ENCODE results near the gene BCAS3.
"Not testable (repeated sequence)": the region's sequence is repeated elsewhere in the genome, so short reads cannot be mapped to it uniquely, and the experiment has no call there.

The BCAS3 gene

DNA sequence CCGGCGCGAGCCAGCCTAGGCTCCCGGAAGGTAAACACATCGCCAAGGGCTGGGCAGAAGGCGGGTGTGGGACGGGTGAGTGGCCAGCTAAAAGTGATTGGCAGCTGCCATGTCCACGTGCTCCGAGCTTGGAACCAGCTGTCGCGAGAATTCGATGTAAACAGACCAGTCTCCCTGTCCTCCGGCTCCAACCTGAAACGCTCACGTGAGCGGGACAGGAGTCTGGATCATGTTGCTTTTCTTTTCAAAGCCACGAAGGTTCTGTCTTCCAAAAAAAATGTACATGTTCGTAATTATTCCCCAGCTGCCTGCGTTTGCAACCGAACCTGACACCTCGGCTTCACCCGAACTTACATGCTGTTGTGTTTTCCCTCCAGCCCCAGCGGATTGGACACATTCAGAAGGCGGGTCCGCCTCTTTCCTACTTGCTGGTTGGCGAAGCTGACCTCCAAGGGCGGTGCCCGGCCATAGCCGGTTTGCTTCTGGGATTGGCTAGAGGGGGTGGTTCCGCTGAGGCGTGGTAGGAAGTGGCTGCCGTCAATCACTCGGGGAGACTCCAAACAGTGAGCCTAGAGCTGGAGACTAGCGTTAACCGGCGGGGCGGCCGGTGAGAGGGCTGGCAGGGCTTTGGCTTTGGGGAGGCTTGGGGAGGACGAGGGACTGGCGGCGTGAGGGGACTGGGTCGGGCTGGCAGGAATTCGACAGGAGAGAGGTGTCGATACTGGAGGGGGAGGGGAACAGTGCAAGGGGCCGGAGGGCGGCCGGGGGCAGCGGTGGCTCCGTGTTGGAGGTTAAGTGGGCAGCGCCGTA, at the start of gene BCAS3:
TSS of gene BCAS3 (plus strand) at position 544 of the 810 bp plus-strand sequence.
- peak; percentile 99 for DNase-seq

DNA sequence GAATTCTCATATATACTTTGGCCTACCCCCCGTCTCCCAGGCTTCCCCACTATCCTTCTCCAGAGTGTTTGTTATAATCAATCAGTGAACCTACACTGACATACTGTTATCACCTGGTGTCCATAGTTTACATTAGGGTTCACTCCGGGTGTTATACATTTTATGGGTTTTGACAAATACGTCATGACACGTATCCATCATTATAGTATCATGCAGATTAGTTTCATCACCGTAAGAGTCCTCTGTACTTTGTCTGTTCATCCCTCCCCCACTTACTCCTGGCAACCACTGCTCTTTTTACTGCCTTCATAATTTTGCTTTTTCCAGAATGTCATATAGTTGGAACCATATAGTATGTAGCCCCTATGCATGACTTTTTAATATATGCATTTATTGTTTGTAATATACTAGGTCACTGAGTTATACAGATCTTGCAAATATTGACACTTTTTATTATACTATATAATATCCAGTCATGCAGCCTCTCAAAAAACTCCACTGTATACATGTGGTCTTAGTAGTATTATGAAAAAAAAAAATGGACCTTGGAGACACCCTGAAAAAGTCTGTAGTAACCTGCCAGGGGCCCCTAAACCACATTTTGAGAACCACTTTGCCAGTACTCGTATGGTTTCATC, 49.3 kb upstream of the BCAS3 start:
- DNase-seq = no peak

DNA sequence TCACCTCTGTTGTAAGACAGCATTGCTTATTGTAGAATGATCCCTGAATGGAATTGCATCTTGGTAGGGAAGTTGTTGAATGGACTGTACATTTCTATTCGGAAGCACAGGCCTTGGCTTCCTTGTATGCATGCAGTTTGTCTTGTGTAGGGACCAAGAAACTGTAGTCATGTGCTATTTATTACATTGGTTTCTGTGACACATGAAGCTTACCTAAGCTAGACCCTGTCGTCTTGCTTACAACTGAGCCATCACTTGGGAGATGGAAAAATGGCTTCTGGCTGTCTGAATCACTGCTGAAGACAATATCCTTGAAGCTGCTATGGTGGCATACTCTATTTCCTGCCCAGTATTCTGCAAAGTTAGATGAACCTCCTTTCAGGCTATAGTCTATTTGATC, 48.5 kb upstream of the BCAS3 start:
- no peak for DNase-seq

DNA sequence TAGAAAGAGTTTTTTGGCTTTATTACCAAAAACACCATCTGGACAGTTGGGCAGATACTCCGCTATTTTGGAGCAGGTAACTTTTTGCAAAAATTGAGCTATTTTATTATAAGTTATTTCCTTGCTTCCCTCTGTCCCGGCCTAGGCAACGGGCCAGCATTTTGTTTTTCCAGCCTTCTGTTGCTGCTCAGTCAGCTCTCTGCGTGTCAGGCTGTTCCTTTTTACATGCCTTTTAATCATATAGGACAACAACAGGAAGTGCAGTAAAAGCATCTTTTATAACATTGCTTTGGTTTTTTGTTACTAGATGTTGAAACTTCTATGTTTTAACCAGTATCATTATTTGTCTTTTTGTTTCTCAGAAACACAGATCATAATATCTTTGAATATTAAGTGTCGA, 47.3 kb upstream of the BCAS3 start:
- no peak for DNase-seq

DNA sequence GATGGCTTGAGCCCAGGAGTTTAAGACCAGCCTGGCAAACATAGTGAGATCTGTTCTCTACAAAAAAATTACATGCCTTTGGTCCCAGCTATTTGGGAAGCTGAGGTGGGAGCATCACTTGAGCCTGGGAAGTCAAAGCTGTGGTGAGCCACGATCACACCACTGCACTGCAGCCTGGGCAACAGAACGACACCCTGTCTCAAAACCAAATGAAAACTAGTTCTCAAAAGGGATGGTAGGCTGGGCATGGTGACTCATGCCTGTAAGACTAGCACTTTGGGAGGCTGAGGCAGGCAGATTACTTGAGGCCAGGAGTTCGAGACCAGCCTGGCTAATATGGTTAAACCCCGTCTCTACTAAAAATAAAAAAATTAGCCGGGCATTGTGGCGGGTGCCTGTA, 46.5 kb upstream of the BCAS3 start:
- DNase-seq = no peak

DNA sequence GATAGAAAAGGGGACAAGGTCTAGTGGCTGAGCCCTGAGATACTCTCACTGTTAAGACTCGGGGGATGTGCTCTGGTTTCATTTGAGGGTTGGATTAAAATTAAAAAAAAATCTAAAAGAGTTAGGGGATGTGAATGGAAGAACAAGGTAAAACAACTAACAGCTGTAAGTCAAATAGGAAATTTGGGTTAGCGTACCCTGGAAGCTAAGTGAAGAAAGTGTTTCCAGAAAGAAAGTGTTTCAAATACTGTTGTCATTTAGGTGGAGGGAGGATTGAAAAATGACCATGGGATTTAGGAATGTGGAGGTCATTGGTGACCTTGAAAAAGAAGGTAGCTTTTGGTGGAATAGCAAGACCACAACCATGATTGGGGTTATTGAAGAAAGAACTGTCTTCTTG, 40.0 kb upstream of the BCAS3 start:
- no peak for DNase-seq

DNA sequence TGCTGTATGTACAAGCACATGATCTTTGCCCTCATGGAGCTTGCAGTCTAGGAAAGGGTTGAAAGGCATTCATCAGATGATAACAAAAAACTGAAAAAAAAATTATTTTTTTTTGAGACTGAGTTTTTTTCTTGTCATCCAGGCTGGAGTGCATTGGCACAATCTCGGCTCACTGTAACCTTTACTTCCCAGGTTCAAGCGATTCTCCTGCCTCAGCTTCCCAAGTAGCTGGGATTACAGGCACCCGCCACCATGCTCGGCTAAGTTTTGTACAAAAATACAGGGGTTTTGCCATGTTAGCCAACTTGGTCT, 38.7 kb upstream of the BCAS3 start:
- DNase-seq = no peak

DNA sequence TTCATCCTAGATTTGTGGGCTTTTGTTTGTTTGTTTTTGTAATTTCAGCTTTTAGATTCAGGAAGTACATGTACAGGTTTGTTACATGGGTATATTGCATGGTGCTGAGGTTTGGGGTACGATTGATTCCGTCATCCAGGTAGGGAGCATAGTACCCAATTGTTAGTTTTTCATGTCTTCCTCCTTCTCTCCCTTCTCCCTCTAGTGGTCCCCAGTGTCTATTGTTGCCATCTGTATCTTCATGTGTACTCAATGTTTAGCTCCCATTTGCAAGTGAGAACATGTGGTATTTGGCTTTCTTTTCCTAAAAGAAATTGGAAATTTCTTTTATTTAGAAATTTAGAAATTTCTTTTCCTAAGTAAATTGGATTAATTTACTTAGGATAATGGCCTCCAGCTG, 37.1 kb upstream of the BCAS3 start:
- DNase-seq = peak; percentile 15

DNA sequence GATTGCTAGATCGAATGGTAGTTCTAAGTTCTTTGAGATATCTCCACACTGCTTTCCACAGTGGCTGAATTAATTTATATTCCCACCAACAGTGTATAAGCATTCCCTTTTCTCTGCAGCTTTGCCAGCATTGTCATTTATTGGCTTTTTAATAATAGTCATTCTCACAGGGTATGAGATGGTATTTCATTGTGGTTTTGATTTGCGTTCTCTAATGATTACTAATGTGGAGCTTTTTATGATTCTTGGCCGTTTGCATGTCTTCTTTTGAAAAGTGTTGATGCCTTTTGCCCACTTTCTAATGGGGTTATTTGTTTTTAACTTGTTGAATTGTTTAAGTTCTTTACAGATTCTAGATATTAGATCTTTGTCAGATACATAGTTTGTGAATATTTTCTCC, 36.5 kb upstream of the BCAS3 start:
- DNase-seq = no peak

DNA sequence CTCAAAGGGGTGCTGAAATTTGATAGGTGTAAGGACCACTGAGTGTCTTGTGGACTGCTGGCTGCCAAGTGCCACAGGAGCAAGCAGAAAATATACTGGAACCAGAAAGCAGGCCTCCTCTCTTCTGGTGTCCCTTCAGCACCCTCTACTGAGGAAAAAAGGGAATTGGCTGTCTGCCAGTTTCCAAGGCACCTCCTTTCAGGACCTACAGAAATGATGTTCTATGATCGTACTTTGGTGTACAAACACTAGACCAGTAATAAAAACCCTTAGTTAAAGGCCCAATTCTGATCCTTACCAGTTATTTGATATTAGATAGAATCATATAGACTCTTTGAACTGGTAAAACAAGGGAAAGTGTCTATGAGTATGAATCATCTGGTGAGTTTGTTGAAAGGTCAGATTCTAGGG, 35.8 kb upstream of the BCAS3 start:
- DNase-seq = peak; percentile 76

DNA sequence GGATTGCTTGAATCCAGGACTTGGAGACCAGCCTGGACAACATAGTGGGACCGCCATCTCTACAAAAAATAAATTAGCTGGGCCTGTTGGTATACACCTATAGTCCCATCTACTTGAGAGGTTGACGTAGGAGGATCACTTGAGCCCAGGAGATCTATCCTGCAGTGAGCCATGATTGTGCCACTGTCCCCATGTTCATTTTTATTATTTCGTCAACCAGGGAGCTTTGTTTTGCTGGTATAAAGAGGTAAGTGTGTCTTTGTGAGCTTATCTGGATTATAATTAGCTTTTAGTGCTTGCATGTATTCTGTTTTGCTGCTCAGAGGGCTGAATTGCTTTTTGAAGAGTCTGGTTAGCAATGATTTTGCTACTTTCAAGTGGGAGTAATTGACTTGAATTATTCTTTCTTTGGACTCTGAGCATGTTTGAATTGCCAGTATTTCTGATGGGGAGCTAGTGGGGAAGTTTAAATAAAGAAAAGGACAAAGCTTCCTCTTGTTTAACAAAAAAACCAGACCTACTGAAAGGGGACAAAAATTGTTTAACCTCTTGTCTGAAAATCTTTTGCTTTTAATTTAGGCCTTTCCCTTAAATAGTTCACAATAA, 31.6 kb upstream of the BCAS3 start:
- DNase-seq = no peak

DNA sequence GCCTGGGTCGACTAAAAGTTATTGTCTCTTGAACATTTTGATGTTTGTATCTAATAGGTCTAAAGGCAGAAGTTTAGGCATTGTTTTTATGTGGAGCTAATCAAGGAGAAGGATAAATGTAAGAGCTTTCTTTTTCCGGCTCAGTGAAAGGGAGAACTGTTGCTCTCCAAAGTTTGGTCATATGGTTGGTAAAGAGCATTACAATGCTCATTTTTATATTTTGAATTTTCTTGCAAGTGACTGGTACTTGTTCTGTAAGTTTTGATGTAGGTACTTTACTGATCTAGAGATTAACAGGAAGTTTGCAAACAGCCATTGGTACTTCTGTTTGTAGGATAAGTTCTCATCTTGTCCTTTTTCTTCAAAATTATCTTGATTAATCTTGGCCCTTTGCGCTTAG, 30.9 kb upstream of the BCAS3 start:
- DNase-seq = no peak

DNA sequence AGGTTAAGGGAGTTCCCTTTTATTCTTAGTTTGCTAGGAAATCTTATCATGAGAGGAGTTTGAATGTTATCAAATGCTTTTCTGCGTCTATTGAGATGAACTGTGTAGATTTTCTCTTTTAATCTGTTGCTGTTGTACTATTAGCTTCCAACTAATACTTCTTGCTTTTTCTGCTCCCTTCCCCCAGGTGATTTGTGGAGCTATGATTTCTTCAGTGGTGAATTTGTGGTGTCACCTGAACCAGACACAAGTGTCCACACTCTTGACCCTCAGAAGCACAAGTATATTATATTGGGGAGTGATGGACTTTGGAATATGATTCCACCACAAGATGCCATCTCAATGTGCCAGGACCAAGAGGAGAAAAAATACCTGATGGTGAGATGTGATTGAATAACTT, 29.9 kb upstream of the BCAS3 start:
- no peak for DNase-seq

DNA sequence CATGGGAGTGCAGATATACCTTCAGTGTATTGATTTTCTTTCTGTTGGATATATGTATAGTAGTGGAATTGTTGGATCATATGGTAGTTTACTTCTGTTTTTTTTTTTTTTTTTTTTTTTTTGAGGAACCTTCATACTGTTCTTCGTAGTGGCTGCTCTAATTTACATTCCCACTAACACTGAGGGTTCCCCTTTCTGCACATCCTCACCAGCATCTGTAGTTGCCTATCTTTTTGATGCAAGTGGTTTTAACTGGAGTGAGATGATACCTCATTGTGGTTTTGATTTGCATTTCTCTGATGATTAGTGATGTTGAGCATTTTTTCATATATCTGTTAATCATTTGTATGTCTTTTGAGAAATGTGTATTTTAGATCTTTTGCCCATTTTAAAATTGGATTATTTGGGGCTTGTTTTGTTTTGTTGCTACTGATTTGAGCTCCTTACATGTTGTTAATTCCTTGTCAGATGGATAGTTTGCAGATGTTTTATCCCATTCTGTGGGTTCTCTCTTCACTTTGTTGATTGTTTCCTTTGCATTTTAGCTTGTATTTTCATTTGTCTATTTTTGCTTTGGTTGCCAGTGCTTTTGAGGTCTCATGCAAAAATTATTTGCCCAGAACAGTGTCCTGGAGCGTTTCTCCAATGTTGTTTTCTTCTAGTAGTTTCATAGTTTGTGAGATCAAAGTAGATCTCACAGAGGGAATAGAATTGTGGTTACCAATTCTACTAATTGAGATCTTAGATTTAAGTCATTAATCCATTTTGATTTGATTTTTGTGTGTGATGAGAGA, 25.0 kb upstream of the BCAS3 start:
- DNase-seq = no peak

DNA sequence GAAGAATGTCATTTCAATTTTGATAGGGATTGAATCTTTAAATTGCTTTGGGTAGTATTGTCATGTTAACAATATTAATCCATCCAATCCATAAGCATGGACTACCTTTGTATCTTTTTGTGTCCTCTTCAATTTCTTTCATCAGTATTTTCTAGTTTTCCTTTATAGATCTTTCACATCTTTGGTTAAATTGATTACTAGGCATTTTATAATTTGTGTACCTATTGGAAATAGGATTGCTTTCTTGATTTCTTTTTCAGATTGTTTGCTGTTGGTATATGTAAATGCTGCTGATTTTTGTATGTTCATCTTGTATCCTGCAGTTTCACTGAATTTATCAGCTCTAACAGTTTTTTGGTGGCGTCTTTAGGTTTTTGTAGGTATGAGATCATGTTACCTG, 24.1 kb upstream of the BCAS3 start:
- no peak for DNase-seq

DNA sequence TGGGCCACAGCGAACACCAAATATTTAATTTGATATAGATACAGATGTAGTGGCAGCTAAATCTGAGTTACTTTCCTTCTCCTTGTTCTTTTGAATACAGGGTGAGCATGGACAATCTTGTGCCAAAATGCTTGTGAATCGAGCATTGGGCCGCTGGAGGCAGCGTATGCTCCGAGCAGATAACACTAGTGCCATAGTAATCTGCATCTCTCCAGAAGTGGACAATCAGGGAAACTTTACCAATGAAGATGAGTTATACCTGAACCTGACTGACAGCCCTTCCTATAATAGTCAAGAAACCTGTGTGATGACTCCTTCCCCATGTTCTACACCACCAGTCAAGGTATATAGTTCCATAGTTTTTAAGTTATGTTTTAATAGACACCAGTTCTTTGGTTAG, 21.2 kb upstream of the BCAS3 start:
- DNase-seq = no peak

DNA sequence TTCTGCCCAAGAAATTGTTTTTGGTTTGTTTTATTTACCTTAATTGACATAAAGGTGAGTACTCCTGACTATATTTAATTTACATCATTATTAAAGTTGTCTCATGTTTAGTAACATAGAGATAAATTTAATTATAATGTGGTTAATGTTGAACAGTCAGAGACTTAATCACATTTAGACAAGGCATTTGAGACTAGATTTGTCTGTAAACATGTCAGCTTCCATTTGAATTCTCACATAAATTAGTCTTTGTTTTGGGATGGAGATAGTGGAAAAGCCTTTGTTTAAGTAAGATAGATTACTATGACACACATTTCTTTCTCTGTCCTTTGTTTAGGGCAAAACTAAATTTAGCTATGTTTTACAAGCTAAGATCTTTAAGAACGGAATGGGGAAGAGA, 18.5 kb upstream of the BCAS3 start:
- no peak for DNase-seq

DNA sequence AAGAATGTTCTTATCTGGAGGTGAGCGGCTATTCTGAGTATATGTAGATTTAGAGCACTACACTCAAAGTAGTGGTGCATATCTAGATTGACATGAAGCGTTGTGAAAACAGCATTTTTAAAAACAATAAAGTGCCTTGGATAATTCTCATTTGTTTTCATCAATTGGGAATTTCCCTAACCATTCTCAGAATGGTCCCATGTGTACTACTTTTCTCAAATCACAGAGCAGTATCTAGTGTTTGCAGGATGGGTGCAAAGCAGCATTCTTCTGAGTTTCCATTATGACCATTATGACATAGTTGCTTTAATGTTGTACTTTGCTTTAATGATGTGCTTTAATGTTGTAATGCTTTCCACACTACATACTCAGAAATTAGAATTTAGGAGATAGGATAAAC, 16.2 kb upstream of the BCAS3 start:
- DNase-seq = no peak

DNA sequence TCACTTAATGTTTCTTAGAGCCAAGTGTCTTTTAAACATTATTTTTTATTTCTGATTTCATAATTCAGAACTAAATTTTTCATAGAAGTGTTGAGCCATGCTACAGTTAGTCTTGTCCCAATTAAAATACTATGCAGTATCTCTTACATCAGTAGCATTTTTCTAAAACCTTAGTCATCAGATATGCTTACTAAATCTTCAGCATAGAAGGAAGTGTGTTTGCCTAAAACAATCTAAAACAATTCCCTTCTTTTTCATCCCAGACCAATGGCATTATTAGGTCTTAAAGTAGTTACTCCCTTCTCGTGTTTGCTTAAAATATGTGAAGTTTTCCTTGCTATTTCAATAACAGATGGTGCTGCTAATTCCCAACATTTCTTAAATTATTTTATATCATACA, 13.6 kb upstream of the BCAS3 start:
- peak; percentile 34 for DNase-seq

DNA sequence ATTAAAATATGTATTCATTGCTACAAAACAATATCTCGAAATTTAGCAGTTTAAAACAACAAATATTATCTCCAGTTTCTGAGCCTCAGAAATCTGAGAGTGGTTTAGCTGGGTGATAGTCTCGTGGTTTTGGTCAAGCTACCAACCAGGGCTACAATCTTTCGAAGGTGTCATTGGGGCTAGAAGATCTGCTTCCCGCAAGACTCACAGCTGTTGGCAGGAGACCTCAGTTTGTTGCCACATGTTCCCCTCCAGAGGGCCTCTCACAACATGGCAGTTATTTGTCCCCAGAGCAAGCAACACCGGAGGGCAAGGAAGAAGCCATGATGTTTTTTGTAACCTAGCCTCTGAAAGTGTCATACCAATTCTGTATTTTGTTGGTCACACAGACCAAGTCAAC, 12.0 kb upstream of the BCAS3 start:
- DNase-seq = no peak

DNA sequence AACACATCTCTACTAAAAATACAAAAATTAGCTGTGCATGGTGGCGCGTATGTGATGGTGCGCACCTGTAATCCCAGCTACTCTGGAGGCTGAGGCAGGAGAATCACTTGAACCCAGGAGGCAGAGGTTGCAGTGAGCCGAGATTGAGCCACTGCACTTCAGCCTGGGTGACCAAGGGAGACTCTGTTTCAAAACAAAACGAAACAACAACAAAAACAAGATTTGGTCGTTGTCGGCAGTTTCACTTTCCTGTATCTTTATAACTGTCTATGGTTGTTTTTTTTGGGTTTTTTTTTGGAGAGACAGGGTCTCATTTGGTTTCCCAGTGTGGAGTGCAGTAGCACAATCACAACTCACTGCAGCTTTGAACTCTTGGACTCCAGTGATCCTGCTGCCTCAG, 8.9 kb upstream of the BCAS3 start:
- not testable (repeated sequence) for DNase-seq

DNA sequence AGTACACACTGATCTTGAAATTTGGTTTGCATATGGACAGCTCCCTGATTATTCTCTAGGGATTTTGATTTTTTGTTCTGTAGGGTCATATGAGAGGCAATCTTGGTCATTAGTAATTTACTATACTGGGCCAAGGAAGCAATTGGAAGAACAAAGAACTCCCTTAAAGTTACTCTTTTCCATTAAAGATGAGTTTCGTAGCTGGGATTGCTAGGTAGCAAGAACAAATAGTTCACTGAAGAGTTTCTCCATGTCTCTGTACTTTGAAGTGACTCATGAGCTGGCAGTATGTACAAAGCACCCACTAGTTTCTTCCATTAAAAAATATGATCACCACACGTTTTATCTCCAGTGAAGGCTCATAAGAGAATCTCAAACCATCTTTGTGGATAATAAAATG, 6.2 kb upstream of the BCAS3 start:
- DNase-seq = no peak

DNA sequence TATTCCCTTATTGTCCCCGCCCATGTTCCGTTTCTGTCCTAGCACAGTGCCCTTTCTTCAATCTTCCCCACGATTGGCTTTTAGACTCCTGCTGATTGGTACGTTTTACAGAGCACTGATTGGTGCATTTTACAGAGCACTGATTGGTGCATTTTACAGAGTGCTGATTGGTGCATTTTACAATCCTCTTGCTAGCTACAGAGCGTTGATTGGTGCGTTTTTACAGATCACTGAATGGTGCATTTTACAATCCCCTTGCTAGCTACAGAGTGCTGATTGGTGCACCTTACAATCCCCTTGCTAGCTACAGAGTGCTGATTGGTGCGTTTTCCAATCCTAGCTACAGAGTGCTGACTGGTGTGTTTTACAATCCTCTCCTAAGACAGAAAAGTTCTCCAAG, 3.0 kb upstream of the BCAS3 start:
- not testable (repeated sequence) for DNase-seq

DNA sequence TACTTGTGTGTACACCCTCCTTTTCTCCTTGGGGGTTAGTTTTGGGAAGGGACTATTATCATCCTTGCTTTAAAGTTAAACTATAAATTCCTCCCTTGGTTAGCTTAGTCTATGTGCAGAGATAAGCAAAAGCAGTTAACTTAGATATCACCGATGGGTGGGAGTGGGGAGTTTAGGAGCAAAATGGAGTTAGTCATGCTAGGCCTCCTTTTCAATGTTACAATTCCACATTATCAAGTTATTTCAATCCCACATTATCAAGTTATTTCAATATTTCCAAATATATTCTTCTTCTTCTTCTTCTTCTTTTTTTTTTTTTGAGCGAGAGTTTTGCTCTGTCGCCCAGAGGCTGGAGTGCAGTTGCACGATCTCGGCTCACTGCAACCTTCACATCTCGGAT, 1.7 kb upstream of the BCAS3 start:
- no peak for DNase-seq

Measured in fibroblast of skin of right quadriceps (primary cell).